Pons (tissue), 1 donor: ENCODE data around the gene PTPN13.
A peak's percentile ranks its signal among the peaks of the same experiment; 100 is the strongest.
"Not testable (repeated sequence)": the region's sequence is repeated elsewhere in the genome, so short reads cannot be mapped to it uniquely, and the experiment has no call there.

Source experiments
- DNase-seq: peaks from one replicate; pipeline ENCODE4 v3.0.0-alpha.2; 2016; ENCODE audit warnings: low spot score

PTPN13 gene

DNA sequence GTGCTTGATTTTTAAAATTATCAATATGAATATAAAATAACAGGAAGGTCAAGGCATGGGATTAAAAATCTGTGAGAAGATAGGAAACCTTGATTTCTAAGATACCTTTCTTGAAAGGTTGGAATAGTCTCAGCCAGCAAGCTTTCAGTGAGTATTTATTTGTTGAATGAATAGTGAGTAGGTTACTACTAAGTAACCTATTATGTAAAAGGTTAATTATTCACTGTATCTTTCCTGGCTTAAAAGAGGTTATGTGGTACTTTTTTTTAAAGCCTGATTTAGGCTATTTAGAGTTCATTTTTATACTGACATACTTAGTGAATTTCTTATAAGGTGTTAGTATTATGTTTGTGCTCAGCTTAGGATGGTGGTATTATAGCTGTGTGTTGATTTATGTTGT lies 123.5 kb downstream of the PTPN13 start:
- DNase-seq = no peak

DNA sequence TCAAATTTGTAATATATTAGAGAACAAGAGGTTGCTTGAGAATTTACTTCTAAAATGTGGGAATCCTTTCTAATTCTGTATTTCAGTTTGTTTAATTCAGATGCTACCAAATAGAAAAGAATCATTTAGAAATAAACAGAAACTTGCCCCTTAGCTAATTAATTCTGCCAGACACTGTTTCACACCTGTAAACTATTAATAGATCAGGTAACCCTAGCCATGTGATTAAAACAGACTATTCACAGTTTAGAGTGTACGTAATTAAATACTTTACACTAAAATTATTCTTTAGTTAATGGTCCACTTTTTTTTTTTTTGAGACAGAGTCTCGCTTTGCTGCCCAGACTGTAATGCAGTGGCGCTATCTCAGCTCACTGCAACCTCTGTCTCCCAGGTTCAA lies 124.0 kb downstream of the PTPN13 start:
- DNase-seq = no peak

DNA sequence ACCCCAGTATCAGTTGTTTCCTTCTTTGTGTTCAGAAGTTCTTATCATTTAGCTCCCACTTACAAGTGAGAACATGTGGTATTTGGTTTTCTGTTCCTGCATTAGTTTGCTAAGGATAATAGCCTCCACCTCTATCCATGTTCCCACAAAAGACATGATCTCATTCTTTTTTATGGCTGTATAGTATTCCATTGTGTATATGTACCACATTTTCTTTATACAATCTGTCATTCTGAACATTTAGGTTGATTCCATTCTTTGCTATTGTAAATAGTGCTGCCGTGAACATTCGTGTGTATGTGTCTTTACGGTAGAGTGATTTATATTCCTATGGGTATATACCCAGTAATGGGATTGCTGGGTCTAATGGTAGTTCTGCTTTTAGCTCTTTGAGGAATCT lies 125.0 kb downstream of the PTPN13 start:
- DNase-seq = not testable (repeated sequence)

DNA sequence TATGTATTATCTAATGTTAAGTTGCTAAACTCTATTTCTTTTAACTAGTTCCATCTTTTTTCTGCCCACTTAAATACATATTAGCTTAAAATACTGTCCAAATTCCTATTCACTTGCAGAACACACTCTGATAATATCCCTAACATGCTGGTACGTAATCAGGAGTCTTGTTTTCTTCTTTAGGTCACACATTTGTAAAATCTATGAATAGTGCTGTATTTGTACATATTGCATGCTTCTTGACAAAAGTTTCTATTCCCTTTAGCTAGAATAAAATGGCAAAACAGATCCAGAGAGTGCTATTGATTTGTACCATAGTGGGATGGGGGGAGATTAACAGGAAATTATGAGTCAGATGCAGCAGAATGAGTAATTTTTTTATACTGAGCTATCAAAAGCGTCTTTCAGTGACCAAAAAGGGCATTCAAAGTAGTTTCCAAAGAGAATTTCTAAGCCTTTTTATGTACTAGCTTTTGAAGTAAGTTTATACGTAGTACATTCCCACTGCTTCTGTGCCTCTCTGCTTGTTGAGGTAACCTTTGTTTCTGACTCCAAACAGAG lies 126.5 kb downstream of the PTPN13 start:
- DNase-seq = peak; percentile 64

DNA sequence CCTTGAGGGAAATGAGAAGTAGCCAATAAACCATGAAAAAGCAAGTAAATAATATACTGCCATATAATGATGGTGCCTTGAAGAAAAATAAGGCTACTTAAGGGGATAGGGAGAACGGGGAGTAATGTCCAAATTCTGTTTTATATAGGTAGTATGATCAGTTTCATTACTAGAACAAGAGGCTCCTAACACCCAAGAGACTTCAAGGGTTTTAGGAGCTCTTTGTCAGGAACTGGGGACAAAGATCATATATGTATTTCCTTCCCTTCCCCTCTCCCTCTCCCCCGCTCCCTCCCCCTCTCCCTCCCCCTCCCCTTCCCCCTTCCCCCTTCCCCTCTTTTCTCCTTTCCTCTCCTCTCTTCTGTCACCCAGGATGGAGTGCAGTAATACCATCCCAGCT lies 127.3 kb downstream of the PTPN13 start:
- DNase-seq = no peak

DNA sequence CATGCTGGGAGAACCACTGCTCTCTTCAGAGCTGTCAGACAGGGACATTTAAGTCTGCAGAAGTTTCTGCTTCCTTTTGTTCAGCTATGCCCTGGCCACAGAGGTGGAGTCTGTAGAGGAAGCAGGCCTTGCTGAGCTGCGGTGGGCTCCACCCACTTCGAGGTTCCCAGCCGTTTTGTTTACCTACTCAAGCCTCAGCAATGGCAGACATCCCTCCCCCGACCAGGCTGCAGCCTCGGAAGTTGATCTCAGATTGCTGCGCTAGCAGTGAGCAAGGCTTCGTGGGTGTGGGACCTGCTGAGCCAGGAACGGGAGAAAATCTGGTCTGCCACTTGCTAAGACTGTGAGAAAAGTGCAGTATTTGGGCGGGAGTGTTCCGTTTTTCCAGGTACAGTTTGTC lies 136.2 kb downstream of the PTPN13 start:
- DNase-seq = no peak

DNA sequence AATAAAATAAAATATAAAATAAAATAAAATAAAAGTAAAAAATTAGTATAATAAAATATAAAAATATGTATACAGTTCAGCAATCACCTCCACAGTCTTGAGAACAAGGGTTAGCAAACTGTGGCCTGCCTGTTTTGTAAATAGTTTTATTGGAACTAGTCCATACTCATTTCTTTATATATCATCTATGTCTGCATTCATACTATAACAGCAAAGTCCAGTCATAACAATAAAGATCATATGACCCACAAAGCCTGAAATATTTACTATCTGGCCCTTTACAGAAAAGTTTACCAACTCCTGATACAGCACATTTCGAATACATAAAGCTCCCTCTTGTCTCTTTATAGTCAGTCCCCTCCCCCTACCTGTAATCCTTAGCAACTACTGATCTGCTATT lies 143.1 kb downstream of the PTPN13 start:
- no peak for DNase-seq

DNA sequence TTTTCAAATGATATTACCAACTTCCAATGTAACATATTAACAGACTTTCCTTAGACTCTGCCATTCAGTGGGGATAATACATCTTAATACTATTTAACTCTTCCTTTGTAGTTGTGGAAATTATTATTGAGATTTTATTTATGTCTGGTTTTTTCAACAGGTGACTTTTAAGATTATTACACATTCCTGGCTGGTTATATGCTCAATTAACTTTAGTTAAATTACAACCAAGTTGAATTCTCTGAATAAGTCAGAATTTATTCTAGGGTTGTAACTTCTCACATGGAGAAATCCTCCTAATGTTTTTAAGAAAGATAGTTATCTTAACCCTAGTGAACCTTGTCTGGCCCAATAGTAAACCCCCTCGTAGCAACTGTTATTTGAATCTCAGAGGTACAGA lies 147.7 kb downstream of the PTPN13 start:
- no peak for DNase-seq

DNA sequence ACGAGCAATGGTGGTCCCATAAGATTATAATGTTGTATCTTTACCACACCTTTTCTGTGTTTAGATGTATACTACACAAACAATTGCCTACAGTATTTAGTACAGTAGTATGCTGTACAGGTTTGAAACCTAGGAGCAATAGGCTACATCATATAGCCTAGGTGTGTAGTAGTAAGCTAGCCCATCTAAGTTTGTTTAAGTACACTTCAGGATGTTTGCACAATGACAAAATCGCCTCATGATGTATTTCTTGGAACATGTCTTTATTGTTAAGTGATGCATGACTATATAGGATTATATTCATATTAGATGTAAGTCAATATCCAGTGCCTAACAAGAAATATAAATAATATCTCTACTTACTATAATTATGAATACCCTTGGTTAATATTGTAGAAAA lies 150.5 kb downstream of the PTPN13 start:
- DNase-seq = no peak

DNA sequence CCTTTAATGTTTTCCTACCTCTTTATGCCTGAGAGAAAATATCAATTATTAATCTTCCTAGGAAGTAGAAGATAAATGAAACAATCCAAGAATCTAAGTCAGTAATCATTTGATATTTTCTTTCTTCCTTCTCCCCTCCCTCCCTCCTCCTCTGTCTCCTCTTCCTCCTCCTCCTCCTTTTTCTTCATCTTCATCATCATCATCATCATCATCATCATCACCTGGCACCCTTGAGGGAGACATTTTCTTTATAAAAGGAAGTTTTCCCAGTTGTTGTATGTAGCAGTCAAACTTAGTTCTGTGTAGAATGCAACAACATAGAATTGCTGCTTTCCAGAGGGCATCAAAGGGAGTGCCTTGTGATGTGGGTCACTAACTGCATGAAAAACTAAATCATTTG lies 155.0 kb downstream of the PTPN13 start:
- no peak for DNase-seq

DNA sequence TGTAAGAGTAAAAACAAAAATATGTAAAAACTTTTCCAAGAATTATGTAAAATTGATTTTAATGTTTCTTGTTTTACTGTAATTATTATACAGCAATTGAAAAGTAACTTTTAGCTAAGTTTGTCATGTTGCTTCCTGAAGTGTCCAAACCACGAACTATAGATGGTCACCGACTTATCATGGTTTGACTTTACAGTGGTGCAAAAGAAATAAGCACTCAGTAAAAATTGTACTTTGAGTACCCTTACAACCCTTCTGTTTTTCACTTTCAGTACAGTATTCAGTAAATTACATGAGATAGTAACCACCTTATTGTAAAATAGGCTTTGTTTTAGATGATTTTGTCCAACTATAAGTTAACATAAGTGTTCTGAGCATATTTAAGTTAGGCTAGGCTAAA lies 161.3 kb downstream of the PTPN13 start:
- DNase-seq = no peak

DNA sequence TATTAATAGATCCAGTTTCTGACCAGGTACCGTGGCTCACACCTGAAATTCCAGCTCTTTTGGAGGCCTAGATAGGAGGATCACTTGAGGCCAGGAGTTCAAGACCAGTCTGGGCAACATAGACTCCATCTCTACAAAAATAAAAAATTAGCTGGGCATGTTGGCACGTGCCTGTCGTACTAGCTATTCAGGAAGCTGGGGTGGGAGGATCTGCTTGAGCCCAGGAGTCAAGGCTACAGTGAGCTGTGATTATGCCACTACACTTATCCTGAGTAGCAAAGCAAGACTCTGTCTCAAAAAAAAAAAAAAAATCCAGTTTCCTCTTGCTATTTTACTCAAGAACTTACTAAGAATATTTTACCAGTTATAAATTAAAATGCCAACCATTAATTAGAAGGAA lies 163.4 kb downstream of the PTPN13 start:
- DNase-seq = no peak

DNA sequence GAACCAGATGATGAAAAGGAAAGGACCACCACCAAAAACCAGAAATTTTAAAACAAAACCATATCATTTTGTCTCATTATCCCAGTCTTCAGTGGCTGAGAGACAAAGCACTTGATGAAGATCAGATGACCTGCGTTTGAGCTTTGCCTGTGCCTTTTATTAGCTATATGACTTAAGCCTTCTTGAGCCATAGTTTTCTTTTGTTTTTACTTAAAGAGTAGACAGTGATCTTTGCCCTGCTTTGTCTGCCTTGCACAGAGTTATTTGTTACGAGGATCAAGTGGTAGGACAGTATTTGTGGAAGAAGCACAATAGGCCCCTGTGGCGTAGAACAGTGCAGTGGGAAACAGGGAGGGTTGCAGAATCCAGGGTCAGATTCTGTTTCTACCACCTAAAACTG lies 165.2 kb downstream of the PTPN13 start:
- DNase-seq = peak; percentile 17

DNA sequence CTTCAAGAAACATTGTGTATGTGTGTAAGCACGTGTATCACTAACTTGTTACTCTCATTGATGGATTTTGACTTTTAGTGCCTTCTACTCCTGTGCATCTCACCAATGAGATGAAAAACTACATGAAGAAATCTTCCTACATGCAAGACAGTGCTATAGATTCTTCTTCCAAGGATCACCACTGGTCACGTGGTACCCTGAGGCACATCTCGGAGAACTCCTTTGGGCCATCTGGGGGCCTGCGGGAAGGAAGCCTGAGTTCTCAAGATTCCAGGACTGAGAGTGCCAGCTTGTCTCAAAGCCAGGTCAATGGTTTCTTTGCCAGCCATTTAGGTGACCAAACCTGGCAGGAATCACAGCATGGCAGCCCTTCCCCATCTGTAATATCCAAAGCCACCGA lies 168.5 kb downstream of the PTPN13 start:
- no peak for DNase-seq

DNA sequence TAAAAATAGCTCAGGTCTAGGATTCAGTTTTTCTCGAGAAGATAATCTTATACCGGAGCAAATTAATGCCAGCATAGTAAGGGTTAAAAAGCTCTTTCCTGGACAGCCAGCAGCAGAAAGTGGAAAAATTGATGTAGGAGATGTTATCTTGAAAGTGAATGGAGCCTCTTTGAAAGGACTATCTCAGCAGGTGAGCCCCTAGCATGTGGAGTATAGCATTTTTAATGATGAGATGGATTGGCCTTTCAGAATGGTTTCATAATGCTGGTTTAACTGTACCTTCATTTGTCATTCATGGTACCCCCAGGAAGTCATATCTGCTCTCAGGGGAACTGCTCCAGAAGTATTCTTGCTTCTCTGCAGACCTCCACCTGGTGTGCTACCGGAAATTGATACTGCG lies 175.7 kb downstream of the PTPN13 start:
- DNase-seq = no peak

DNA sequence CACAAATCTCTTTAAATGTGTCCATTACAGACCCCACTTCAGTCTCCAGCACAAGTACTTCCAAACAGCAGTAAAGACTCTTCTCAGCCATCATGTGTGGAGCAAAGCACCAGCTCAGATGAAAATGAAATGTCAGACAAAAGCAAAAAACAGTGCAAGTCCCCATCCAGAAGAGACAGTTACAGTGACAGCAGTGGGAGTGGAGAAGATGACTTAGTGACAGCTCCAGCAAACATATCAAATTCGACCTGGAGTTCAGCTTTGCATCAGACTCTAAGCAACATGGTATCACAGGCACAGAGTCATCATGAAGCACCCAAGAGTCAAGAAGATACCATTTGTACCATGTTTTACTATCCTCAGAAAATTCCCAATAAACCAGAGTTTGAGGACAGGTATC lies 177.0 kb downstream of the PTPN13 start:
- DNase-seq = no peak

DNA sequence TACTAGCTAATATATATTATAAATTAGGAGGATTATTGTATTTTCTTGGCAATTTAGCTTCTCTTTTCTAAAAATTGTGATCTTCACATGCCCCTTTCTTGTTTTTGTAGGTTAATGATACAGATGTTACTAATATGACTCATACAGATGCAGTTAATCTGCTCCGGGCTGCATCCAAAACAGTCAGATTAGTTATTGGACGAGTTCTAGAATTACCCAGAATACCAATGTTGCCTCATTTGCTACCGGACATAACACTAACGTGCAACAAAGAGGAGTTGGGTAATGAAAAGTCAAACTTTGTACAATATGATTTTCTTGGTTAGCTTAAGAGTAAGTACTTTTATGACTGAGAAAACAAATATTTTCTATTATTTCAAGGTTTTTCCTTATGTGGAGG lies 180.9 kb downstream of the PTPN13 start:
- DNase-seq = no peak

DNA sequence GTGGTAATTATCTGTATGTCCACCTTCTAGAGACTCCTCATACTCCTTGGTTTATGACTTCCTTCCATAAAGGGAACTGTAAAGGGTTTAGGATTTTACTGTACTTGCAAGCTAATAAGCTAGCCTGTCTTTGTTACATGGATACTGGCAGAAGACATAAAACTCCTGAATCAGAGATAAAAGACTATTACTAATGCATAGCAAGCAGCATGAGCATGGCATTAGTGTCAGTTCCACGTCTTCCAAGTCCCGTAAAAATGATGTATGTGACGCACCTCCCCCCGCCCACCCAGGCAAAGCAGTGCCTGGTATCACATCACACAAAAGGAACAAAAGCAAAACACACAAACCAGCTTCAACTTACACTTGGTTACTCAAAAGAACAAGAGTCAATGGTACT lies 184.1 kb downstream of the PTPN13 start:
- DNase-seq = peak; percentile 14

DNA sequence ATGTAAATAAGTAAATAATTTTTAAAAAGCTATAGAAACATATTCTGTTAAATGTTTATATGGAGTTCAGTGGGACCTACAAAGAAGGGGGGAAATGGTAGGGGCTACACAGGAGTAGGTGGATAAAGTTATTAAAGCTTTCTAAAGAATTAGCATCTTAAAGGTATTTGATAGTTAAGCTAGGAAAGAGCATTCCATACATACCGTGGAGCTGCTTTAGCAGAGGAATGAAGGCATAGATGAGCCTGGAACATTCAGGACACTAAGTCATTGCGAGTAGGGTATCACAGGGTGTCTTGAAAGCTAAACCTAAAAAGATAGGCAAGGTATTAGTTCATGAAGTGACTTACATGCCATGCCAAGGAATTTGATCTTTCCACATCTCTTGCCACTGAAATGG lies 194.7 kb downstream of the PTPN13 start:
- no peak for DNase-seq

DNA sequence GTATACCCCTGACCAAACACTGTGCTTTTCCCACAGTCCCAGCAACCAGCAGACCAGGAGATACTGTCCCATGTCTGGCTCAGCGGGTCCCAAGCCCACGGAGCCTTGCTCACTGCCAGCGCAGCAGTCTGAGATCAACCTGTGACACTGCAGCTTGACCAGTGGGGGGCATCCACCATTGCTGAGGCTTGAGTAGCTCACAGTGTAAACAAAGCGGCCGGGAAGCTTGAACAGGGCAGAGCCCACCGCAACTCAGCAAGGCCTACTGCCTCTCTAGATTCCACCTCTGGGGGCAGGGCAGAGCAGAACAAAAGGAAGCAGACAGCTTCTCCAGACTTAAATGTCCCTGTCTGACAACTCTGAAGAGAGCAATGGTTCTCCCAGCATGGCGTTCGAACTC lies 197.0 kb downstream of the PTPN13 start:
- no peak for DNase-seq

DNA sequence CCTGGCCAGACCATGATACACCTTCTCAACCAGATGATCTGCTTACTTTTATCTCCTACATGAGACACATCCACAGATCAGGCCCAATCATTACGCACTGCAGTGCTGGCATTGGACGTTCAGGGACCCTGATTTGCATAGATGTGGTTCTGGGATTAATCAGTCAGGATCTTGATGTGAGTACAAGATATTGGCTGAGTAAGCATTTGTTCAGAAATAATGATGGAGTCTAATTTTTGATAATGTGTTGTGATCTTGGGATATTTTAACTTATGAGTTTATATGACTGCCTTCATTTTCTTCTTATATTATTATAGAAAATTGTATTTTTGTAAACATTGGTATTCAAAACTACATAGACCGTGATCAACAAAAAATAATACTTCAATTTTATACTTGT lies 215.7 kb downstream of the PTPN13 start:
- no peak for DNase-seq

DNA sequence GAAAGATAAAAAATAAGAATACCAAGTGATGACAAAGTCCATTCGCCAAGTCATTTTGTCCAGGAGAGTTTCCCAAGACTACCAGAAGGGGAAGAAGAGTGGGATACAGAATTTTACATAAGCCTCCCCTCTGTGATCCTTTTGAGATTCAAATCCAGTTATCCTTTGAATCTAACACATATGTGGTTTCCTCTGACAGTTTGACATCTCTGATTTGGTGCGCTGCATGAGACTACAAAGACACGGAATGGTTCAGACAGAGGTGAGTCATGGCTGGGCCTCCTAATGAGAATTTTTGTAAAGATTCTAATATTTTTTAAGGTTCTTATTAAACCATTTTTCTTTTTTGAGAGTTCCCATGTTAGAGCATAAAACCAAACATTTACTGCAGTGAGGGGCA lies 216.7 kb downstream of the PTPN13 start:
- no peak for DNase-seq

DNA sequence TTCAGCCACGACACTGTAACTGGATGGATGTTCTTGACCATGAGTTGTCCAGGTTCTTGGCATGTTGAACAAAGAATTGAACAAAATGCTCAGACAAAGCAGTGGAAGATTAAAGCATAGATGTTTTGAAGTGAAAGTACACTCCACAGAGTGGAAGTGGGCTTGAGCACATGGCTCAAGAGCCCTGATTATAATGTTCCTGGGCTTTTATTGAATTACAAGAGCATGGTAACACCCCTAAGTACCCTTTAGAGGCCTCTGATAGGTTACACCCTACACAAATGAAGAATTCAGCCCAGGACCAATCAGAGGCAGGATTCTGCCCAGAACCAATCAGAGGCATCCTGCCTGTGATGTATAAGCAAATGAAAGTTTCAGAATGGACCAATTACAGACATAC lies 221.5 kb downstream of the PTPN13 start:
- DNase-seq = no peak

DNA sequence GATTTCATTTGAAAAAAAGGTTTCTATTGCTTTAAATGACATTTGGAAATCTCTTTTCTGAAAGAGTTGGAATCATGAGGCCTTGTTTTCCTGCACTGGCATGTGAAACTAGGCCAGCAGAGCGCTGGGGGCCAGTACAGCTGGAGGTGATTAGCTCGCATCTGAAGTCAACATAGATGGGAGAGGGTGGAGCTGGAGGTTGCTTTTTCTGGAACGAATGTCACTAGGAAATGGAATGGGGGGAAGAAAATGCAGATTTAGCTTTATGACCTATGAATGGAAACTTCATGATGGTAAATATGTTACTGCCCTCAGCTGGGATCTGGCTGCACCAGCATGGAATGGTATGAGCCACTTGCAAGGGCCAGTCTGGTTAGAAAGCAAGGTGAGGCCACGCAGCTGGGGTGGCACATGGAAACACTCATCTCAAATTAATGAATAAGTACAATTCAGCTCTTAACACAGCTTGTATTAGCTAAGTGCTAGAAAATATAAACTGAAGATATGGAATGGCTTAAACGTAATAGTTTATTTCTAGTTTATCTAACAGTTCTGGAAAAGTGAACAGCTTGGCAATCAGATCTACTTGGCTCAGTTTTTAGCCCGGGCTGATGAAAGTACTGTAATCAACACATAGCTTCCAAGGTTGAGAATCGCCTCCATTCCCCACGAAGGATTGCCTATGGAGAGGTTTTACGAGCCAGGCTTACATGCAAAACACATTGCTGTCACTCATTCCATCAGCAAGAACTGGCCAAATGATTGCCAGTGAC lies 222.6 kb downstream of the PTPN13 start:
- no peak for DNase-seq
